Hippocampal formation (tissue), 2 donors: Measurements from ENCODE around the gene PHYH.
A peak's percentile ranks its signal among the peaks of the same experiment; 100 is the strongest.
"Not testable (repeated sequence)": the region's sequence is repeated elsewhere in the genome, so short reads cannot be mapped to it uniquely, and the experiment has no call there.

ENCODE experiments used
- DNase-seq, 2 donors: peaks; one replicate each; lab custom pipeline; 2025; lab: John Stamatoyannopoulos, UW

PHYH gene

GRCh38 chr10:13299437-13300287, at the start of gene PHYH:
TSS of gene PHYH (minus strand) at chr10:13300064. CDS start at chr10:13300042, 22 bp downstream.
- DNase-seq, result peak; percentile 84 to 87

GRCh38 chr10:13348216-13349017, 48.6 kb upstream of the PHYH start, which contains the start of gene SEPHS1:
TSS of gene SEPHS1 (minus strand) at chr10:13348293. CDS start at chr10:13344950, 3,343 bp downstream.
- DNase-seq, result peak; percentile 58 to 66

- DNase-seq, result peak; percentile 73 to 75
Measured at GRCh38 chr10:13347500-13348156, 47.8 kb upstream of the PHYH start.

GRCh38 chr10:13347043-13347499, 47.2 kb upstream of the PHYH start:
- peak in 1 of 2 donors; percentile 49 for DNase-seq

- DNase-seq, result no peak
Measured at GRCh38 chr10:13346283-13347042, 46.6 kb upstream of the PHYH start.

GRCh38 chr10:13340626-13341376, 40.9 kb upstream of the PHYH start:
- no peak for DNase-seq

- DNase-seq, result no peak
Measured at GRCh38 chr10:13340068-13340467, 40.2 kb upstream of the PHYH start.

- no peak for DNase-seq
Measured at GRCh38 chr10:13338390-13339110, 38.7 kb upstream of the PHYH start.

- no peak for DNase-seq
Measured at GRCh38 chr10:13337827-13338196, 37.9 kb upstream of the PHYH start.

GRCh38 chr10:13337128-13337826, 37.4 kb upstream of the PHYH start:
- no peak for DNase-seq

- no peak for DNase-seq
Measured at GRCh38 chr10:13335881-13336280, 36.0 kb upstream of the PHYH start.

- DNase-seq, result no peak
Measured at GRCh38 chr10:13334556-13334955, 34.7 kb upstream of the PHYH start.

- no peak for DNase-seq
Measured at GRCh38 chr10:13331646-13332045, 31.8 kb upstream of the PHYH start.

GRCh38 chr10:13330980-13331379, 31.1 kb upstream of the PHYH start:
- not testable (repeated sequence) for DNase-seq

- DNase-seq, result no peak
Measured at GRCh38 chr10:13329565-13329964, 29.7 kb upstream of the PHYH start.

GRCh38 chr10:13328613-13329012, 28.7 kb upstream of the PHYH start:
- no peak for DNase-seq

GRCh38 chr10:13328126-13328525, 28.3 kb upstream of the PHYH start:
- no peak for DNase-seq

GRCh38 chr10:13327534-13327933, 27.7 kb upstream of the PHYH start:
- DNase-seq, result no peak

GRCh38 chr10:13322615-13323148, 22.8 kb upstream of the PHYH start:
- no peak for DNase-seq
